SH-SY5Y (cell line): ENCODE results near the gene NOCT.

Source experiments
- GATA2 ChIP-seq: IDR thresholded peaks from 2 replicates; pipeline ENCODE4 v1.6.1; 2011; ENCODE audit warnings: mild to moderate bottlenecking, low read depth, low read length
- GATA3 ChIP-seq: IDR thresholded peaks from 2 replicates; pipeline ENCODE4 v1.6.1; 2011; ENCODE audit warnings: low read depth, mild to moderate bottlenecking, low read length, moderate library complexity

- TF ChIP-seq GATA2 = no peak
- no peak for TF ChIP-seq GATA3
Observed at GRCh38 chr4:139092271-139092670, 76.7 kb downstream of the NOCT start.
